Activated T-cell treated with anti-CD3 and anti-CD28 coated beads, Interleukin-2, amount 50 U/mL, for 48 hours (primary cell): ENCODE results near the gene TBL1XR1.

ENCODE experiments used
- DNase-seq, 2 experiments: peaks; one replicate each; pipeline ENCODE4 v3.0.0-alpha.2; 2020

The TBL1XR1 gene

DNA sequence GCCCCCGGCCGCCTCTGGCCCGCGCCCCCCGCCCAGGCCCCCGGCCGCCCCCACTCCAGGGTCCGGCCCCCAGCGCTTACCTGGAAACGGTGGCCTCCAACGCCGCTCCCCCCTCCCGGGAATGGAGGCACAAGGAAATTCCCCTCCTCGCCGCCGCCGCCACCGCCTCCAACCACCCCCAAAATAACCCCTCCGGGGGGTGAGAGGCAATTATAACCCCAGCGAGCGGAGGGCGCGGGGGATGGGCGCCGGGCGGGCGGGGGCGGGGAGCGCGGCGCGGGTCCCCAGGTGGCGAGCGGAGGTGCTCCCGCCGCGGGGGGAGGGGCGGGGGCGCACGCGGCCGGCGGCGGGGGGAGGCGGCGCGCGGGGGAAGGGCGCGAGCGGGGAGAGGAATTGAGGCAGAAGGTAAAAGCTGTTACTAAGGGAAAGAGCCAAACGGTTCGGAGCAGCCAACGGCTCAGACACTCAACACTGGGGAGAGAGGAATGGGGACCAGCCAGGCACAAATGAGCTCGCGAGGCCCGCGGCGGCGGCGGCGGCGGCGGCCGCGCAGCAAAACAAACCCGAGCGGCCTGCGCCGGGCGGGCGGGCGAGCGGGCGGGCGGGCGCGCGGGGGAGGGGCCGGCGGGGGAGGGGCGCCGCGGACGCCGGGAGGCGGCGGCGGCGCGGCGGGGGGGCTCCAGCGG, at the start of gene TBL1XR1:
TBL1XR1 (minus strand) TSS at position 442 of the 686 bp plus-strand sequence. CDS start 132,505 bp downstream, outside the sequence.
- DNase-seq = peak; percentile 83 to 87

DNA sequence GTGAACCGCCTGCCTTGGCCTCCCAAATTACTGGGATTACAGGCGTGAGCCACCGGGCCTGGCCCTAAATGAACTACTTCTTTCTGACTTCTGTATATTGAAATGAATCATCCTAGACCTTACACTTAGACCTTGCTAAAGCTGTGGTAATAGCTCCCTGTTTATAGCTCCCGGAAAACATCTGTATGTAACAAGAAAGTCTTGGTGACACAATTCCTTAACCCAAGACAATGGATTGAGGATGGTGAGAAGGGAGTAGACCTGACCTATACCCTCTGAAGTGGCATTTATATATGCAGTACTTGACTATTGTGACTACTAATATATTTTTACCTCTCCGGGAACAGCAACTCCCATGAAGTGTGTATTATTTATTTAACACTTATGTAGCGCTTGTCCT, 48.0 kb upstream of the TBL1XR1 start:
- no peak for DNase-seq

DNA sequence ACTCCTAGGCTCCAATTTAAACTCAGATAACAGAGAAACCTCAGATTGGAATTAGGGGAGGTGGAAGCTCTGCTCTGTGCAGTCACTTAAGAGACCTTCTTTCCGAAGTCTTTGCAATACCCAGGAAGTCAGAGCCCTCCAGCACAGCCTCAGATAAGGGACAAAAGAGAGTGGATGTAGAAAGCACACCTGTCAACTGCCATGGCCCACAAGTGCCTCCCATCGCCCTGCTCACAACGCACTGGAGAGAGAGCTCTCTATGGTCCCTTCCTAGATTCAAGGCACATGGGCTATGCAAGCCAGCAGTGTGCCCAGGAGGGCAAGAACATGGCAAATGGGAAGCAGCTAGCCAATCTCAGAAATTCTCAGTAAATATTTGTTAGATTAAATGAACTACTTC, 47.3 kb upstream of the TBL1XR1 start:
- no peak for DNase-seq

DNA sequence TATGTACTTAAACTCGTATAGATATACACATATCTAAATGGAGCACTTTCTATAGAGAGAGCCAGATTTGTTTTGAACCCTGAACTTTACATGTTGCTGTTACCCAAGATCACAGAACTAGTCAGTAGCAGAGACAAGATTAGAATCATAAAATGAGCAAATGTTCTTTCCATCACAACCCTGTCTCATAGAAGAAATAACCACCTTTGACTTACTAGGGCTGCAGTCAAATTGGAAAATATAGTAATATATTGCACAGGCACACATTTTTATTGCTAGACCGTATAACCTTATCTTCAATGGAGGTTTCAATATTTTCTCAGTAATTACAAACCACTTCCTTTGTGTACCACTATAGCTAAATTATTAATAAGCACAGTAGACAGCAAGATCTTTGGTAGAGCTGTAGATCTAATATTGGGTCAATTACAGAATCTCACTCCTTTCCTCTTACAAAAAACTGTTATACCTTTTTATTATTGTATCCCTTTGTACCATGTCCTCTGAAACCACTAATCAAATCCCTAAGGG, 41.5 kb upstream of the TBL1XR1 start:
- no peak for DNase-seq

DNA sequence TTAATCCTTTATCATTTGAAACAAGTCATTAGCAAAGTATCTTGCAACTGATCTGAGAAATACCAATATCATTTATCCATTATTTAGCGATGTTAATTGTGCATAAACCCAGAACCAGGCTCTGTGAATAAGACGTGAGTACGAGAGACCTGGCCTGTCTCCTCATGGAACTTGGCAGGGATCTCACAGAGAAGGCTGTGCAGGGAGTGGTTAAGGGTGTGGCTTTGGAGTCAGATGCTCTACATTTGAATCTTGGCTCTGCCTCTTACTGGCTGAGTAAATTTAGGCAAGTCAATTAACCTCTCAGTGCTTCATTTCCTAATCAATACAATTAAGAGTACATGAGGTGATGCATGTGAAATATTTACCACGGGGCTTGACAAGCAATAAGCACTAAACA, 39.9 kb upstream of the TBL1XR1 start:
- no peak for DNase-seq

DNA sequence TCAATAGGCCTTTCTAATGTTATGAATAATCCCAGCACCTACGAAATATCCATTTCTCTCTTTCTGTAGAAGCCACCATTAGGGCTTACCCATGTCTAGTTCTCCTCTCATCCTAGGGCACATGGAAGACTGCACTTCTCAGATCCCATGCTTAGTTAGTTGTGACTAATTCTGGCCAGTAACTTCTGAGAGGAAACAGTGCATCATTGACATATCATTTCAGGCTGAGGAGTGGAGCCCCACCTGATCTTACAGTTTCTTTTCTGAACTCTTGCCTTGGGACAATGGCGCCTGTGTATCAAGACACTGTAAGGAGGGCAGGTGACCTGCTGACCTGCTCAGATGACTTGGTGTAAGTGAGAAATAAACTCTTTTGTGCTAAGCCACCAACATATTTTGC, 39.4 kb upstream of the TBL1XR1 start:
- DNase-seq = no peak

DNA sequence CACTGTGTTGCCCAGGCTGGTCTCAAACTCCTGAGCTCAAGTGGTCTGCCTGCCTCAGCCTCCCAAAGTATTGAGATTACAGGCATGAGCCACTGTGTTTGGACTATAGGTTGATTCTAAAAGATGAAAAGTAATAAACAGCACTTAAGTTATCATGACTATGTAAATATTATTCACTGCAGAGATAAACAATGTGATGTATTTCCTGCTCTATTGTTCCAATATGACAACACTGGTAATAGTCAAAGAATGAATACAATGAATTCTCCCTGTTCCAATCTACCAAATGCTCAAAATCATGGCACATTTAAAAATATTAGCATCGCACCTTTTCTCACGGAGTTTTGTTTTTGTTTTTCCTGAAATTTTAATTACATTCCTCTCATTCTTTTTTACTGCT, 36.8 kb upstream of the TBL1XR1 start:
- no peak for DNase-seq

DNA sequence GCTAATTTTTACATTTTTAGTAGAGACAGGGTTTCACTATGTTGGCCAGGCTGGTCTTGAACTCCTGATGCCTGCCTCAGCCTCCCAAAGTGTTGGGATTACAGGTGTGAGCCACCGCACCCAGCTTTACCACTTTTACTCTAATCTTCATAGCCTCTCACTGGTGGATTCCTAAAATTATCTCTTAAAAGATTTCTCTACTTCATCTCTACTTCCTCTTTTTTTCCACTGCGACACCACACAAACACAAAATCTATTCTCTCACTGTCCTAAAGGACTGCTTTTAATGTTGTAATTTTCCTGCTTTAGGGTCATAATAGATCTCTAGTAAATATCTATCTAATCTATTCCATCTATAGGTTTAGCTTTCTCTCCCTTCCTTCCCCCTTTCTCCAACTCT, 34.0 kb upstream of the TBL1XR1 start:
- no peak for DNase-seq

DNA sequence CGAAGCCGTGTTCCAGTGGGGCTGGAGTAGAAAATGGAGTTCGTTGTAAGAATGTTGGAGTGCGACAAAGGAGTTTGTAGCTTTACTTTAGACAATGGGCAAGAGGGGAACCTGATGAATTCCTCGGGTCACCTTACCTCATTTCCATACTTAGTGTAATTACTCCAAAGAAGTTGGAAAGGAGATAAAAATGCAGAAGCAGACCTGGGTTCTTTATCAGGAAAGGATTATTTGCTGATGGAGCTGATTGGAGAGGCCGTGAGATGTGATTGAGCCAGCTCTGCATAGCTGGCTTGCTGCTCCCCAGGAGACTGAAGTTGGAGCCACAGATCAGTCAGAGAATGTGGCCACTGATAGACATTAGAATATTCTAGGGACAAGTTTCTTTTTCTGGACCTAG, 33.4 kb upstream of the TBL1XR1 start:
- DNase-seq = no peak

DNA sequence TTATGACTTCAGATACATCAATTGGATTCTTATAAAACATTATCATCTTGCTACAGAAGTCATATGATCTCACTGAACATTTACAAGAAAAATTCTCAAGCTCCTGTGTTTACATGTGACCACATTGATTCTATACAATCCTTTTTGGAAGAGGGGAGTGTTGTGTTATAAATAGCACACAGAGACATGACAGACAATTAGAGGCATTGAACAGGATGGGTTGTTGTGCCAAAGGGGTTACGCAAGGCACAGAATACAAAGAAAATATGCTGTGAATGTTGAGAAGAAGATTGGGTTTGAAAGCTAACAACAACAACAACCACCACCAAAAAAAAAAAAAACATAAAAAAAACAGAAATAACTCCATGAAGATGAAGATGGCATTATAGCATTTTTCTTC, 32.5 kb upstream of the TBL1XR1 start:
- no peak for DNase-seq

DNA sequence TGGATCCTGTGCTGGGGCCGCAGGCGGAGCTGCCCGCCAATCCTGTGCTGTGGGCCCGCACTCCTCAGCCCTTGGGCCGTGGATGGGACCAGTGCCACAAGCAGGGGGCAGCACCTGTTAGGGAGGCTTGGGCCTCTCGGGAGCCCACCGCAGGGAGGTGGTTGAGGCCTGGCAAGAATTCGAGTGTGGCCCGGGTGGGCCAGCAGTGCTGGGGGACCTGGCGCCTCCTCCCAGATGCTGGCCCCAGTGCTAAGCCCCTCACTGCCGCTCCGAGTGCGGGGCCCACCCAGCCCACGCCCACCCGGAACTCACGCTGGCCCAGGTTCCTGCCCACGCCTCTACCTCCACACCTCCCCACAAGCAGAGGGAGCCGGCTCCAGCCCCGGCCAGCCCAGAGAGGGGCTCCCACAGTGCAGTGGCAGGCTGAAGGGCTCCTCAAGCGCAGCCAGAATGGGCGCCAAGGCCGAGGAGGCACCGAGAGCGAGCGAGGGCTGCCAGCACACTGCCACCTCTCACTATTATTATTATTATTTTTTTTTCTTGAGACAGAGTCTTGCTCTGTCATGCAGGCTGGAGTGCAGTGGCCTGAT, 31.4 kb upstream of the TBL1XR1 start:
- no peak for DNase-seq

DNA sequence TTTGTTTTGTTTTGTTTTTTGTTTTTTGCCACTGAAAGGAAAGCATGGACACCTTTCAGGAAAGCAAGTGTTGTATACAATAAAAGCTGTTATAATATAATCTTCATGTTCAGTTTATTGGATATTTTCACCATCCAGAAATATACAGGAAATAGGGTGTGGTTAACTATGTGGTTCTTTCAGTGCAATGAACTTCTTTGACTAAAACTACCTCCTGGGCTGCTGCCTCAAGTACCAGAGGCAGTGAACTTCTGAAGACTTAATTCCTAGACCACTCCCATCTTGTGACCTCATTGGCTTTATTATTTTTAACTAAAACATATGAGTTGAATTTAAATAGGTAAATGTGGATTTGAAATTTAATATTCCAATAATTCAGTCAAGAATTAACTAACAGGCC, 27.1 kb upstream of the TBL1XR1 start:
- DNase-seq = no peak

DNA sequence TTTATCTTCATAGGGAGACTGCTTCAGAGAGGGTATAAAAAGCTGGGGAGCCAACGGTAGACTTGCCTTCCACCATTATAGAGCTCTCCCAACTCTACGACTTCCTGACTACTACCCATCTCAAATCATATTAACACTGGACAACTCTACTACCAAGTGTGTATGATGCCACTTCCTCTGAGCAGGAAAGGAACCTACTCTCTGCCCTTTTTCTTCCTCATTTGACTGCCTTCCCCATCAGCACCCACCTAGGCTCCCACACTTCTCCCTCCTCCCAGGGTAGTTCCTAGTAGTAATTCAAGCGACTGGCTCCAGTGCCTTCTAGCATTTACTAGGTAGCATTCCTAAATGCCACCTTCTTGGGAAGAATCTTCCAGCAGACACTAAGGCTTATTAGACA, 24.5 kb upstream of the TBL1XR1 start:
- DNase-seq = no peak

DNA sequence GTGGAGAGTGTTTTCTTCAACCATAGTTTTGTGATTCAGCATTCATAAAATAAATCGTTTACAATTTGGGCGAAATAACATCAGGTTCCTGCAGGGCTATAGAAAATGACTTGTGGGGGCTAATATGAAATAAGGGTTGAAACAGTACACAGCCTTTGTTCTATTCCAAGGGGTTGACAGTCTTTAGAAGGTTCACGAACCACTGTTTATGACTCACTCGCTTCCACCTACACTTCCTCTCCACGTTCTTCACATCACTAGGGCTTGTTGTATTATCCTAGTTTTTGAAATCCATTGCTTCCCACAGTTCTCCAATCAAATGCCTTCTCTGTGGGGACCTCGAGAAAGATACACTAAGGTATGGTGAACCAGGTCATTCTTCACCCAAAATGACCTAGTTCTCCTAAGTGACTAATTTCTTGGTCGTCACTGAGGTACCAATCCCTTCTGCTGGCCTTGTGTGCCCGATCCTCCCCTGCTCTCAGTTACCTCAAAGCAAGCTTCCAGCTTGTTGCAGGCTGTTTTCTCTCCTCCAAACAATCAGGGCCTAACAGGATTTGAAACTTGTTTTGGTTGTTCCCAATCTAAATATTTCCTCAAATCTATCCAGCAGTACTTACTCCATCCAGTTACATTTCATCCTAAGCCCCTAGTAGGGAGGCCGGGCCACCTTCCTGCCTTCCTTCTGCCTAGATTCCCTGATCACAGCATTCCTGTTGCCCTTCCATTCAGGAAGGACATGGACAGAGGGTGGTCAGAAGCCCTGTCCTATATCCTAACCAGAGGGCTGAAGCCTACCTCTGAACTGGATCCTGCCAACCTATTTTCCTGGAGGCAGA, 23.1 kb upstream of the TBL1XR1 start:
- no peak for DNase-seq

DNA sequence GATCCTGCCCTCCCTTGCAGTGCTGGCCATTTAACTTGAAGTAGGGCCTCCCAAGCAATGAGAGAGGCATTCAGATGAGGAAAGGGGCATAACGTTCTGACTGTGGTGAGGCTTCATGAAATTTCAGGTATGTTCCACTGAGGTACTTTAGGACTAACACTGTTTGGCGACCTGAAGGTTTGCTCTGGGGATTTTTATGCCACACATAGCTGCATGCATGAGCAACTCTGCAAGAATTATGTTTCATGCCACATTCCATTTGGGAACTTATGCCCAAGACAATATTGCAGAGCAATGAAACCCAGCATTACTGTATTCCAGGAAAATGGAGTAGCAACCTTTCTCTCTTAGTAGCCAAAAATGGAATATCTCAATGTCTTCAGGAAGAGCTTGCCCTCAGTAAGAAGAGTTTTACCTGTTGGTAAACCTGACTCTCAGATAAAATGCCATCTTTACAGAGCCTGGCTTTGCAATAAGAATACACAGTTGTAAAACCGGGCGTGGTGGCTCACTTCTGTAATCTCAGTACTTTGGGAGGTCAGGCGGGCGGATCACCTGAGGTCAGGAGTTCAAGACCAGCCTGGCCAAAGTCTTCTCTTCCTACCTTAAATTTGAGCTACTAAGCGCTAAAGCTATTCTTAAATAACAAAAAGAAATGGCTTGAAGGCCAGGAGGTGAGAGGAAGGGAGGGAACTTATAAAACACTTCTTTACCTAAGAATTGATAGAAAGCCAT, 16.7 kb upstream of the TBL1XR1 start:
- DNase-seq = no peak

DNA sequence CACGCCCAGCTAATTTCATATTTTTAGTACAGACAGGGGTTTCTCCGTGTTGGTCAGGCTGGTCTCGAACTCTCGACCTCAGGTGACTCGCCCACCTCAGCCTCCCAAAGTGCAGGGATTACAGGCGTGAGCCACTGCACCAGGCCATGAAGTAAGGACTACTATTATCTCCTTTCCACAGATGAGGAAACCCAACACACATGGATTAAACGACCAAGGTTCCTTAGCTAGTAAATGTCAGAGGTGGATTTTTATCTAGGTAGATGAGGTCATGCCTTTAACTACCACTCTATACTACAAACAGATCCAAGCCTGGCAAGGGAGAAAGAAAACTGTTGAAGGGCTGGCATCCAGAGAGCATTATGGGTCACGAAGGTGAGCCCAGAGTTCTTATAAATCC, 15.5 kb upstream of the TBL1XR1 start:
- no peak for DNase-seq

DNA sequence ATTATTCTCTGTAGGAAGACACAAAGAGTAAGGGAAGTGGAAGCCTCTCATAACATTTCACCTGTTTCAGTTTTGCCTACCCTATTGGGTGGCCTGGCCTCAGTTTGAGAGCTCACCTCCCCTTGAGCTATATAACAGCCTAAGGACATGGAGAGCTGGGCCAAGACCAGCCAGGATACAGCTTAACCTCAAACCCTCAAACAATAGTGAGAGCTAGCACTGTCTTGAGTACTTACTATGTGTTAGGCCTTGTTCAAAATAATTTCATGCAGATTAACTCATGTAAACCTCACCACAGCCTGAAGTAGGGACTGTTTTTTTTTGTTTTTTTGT, 15.0 kb upstream of the TBL1XR1 start:
- DNase-seq = no peak

DNA sequence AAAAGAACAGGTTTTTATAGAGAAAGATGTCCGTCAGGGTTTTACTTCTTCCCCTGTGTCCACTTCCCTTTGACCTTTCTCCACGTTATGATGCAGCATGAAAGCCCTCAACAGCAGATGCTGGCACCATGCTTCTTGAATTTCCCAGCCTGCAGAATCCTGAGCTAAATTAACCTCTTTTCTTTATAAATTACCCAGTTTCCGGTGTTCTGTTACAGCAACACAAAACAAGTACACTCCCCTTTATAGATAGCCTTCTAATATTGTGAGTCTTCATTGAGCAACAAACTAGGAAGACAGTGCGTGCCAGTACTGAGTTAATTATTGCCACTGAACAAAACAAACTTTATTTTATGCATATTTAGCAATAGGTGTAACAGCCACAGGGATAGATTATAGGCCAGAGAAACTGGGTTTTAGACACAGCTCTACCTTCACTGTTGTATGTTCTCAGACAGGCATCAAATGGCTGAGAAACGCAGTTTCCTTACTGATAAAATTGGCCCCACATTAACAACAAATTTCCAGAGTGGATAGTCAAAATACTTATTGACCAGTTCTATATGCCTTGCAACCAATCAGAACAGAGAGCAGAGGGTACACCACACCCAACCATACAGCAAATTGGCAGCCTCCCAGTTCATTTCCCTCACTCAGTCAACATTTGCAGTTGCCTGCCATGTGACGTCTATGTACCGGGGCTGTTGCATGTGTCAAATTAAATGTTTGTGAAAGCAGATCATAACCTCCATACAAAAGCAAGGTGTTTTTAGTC, 14.4 kb upstream of the TBL1XR1 start:
- DNase-seq = no peak

DNA sequence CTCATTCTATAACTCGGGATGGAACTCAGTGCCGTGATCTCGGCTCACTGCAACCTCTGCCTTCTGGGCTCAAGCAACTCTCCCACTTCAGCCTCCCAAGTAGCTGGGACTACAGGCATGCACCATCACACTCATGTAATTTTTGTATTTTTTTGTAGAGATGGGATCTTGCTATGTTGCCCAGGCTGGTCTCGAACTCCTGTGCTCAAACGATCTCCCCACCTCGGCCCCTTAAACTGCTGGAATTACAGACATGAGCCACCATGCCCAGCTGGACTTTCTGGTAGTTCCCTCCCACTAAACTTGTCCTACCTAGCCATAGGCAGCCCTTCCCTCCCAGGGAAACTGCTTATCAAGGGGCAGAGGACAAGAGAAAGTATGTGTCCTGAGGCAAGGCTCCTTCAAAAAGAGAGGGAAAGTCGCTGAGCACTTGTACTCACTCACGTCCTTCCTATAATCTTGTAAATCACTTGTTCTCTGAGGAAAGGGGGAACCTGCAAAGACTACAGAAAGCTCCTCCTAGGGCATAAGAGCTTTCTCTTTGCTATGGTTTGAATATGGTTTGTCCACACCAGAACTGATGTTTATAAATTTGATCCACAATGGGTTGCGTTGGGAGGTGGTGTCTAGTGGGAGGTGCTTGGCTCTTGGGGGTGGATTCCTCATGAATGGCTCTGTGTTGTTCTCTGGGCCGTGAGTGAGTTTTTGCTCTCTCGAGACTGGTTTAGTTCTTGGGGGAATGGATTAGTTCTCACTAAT, 13.6 kb upstream of the TBL1XR1 start:
- DNase-seq = no peak

DNA sequence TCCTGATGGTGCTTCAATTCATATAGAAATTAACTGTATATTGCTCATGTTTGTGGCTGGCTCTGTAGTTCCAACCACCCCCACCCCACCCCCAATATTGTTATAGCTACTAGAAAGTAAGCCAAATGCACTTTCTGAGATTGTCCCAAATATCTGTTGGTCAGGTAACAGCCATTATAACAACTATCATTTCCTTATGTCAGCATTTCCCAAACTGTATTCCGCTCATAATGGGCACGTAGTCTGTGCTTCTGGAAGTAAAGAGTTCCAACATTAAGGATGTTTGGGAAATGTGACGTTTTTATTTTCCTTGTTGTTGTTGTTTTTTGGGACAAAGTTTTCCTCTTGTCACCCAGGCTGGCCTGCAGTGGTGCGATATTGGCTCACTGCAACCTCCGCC, 12.2 kb upstream of the TBL1XR1 start:
- DNase-seq = no peak

DNA sequence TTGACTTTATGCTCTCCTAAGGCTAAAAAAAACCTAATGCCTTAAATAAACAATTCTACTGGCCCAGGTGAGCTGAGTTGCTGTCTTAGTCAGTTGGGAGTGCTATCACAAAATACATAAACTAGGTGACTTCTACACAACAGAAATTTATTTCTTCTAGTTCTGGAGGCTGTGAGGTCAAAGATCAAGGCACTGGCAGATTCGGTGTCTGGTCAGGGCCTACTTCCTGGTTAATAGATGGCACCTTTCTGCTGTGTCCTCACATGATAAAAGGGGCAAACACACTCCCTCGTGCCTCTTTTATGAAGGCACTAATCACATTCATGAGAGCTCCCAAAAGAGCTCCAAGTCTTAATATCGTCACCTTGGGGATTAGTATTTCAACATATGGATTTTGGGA, 11.5 kb upstream of the TBL1XR1 start:
- DNase-seq = no peak

DNA sequence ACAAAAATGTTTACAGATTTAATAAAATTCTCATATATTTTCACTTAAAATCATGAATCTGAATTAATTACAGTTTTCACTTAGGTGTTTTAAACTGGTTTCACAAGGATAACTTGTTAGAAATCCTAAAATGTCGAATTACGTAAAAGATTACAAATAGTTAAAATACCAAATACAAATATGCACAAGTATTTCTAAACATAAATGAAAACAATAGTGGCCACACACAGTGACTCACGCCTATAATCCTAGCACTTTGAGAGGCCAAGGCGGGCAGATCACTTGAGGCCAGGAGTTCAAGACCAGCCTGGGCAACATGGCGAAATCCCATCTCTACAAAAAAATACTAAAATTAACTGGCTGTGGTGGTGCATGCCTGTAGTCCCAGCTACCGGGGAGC, 10.9 kb upstream of the TBL1XR1 start:
- no peak for DNase-seq
